ENCODE measurements around the gene EGLN3.

- no peak for TF ChIP-seq ATF3 (IDR thresholded peaks at IDR 0.05; ENCODE audit: borderline replicate concordance, extremely low read depth, low read depth, low read length)
- TF ChIP-seq ZNF384 (IDR thresholded peaks at IDR 0.05; ENCODE audit: borderline replicate concordance, low read depth, low read length): no peak
- no peak for TF ChIP-seq CEBPB (IDR thresholded peaks at IDR 0.05; ENCODE audit: borderline replicate concordance in 1 of 2, low read depth in 2 of 2, low read length in 2 of 2)
- TF ChIP-seq CTCF (IDR thresholded peaks at IDR 0.05 in 2 of 3, conservative IDR thresholded peaks at IDR 0.05 in 1 of 3; ENCODE audit: control insufficient read depth in 2 of 3, extremely low read depth in 1 of 3, insufficient read depth in 1 of 3, low read depth in 3 of 3, low read length in 3 of 3): no peak
- TF ChIP-seq POLR2AphosphoS5 (IDR thresholded peaks at IDR 0.05; ENCODE audit: low read length): no peak
- TF ChIP-seq POLR2A (IDR thresholded peaks at IDR 0.05; ENCODE audit: low read depth, low read length): no peak
- TF ChIP-seq RAD21 (IDR thresholded peaks at IDR 0.05; ENCODE audit: insufficient read depth, low read depth, low read length): no peak
- TF ChIP-seq SIX5 (IDR thresholded peaks at IDR 0.05; ENCODE audit: low read depth, low read length, severe bottlenecking): no peak
- TF ChIP-seq SIN3A (IDR thresholded peaks at IDR 0.05; ENCODE audit: low read depth, low read length): no peak
- TF ChIP-seq SP1 (IDR thresholded peaks at IDR 0.05; ENCODE audit: low read depth, low read length): no peak
- TF ChIP-seq IRF4 (IDR thresholded peaks at IDR 0.05; ENCODE audit: low read depth, low read length): no peak
- no peak for TF ChIP-seq BHLHE40 (IDR thresholded peaks at IDR 0.05; ENCODE audit: borderline replicate concordance in 1 of 2, low read depth in 2 of 2, low read length in 1 of 2)
- no peak for TF ChIP-seq JUND (IDR thresholded peaks at IDR 0.05; ENCODE audit: low read depth, low read length)
Measured at GRCh38 chr14:33962016-33962415, 11.1 kb upstream of the EGLN3 start.

All from GM12878 (cell line).